GM21825 (cell line): ENCODE data around the gene ENOX1.
A peak's percentile ranks its signal among the peaks of the same experiment; 100 is the strongest.

Source experiments
- ATAC-seq: cut with Tn5 transposase; IDR thresholded peaks from one replicate; pipeline ENCODE4 v1.9.1; 2021; ENCODE audit warnings: mild to moderate bottlenecking, moderate library complexity; ENCODE audit not compliant: unreplicated experiment

ENOX1 gene

DNA sequence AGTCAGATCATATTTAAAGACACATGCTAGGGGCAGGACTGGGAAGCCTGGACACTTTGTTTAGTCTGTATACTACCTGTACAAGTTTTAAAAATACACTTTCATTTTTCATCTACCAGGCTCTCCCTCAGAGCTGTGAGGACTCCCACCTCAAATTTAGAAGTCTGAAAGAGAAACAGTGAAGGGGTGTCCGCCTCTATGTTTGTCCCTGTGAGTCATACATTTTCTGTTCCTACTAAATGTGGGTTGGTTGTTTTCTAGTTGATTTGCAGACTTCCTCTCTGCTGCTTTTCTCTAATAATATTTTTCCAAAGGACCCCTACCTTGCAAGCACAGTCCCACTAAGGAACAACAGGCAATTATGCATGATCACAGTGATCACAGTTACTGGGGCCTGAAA lies 110.5 kb downstream of the ENOX1 start:
- peak; percentile 95 for ATAC-seq

DNA sequence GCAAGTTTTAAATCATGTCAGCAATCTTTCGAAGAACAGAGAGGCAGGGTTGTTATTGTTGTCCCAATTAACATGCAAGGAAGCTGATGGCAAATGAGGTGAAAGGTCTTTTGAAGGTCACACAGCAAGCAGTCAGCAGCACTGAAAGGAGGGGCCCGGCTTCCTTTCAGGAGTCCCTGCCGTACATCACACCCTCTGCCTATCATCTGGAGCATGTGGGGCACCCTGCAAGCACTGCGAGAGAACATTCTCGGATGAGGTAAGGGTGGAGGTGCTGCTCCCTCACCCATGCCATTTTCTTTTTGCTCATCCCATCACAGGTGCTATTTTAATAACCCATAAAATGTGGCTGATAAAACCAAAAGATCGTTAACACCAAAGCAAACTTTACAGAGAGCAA lies 111.2 kb downstream of the ENOX1 start:
- ATAC-seq, result no peak

- ATAC-seq, result no peak
These were observed 116.8 kb downstream of the ENOX1 start for GRCh38 chr13:43669964-43670363.

DNA sequence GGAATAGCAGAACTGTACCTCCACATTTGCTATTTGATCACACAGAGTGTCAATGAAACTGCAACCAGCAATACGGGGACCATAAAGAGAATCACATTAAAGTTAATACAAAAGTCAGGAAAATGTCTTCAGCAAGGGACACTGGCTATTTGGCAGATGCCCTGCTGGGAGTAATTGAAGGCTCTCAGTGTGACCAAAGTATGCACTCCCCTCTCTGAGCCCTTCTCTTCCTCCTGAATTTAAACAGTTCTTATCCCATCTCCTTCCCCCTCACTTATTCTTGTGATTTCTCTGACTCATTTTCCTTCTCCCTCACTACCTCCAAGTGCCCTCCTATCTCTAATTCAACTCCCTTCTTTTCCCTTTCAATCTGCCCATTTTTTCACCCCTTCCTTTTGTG lies 117.7 kb downstream of the ENOX1 start:
- ATAC-seq, result no peak

DNA sequence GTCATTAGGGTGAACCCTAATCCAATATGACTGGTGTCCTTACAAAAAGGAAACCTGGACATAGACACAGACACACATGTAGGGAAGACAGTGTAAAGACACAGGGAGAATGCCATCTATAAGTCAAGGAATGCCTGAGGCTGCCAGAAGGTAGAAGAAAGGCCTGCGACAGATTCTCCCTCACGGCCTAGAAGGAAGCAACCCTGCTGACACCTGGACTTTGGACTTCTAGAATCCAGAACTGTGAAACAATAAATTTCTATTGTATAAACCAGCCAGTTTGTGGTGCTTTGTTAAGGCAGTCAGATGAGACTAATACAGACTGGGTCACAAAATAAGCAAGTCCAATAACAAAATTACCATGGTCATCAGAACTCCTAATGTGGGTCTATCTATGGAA lies 120.4 kb downstream of the ENOX1 start:
- ATAC-seq, result no peak

DNA sequence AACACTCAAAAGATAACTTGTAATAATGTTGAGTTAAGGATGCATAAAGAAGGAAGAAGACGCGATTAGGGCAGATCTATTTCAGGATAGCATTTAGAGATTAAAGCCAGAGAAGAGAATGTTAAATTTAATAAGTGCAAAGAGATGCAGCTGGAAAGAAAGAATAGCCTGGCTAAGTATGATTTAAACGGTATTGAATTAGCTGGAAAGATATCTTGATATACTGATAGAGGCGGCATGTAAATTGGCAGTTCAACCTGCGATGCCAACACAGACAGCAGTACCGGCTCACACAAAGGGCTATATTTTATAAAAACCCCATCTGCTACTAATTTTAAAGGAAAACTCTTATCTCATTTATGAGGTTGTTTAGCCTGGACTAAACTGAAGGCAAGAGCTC lies 121.4 kb downstream of the ENOX1 start:
- ATAC-seq, result no peak

DNA sequence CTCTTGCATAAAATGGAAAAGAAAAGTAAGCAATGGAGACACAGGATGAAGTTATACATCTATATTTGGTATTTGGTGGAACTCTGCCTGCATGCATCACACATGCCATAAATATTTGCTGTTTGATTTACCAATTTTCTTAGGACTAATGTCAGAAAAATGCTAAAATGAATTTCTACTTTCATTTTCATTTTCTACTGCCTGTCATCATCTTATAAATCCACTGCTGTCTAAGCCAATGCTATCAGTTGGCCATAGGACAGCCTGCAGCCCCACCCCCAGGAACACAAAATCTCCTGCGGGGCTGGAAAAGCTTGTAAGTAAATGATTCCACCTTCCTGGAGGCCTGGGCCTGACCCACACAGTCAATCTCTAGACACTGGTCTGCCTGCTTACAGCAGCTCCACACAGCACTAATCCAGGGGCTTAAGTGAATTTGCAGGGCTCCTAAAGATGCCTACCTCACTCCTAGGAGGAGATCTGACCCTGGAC lies 122.0 kb downstream of the ENOX1 start:
- ATAC-seq, result no peak

GRCh38 chr13:43663474-43664090 lies 123.2 kb downstream of the ENOX1 start:
- ATAC-seq, result no peak

- no peak for ATAC-seq
These were observed 123.8 kb downstream of the ENOX1 start for GRCh38 chr13:43662976-43663375.

DNA sequence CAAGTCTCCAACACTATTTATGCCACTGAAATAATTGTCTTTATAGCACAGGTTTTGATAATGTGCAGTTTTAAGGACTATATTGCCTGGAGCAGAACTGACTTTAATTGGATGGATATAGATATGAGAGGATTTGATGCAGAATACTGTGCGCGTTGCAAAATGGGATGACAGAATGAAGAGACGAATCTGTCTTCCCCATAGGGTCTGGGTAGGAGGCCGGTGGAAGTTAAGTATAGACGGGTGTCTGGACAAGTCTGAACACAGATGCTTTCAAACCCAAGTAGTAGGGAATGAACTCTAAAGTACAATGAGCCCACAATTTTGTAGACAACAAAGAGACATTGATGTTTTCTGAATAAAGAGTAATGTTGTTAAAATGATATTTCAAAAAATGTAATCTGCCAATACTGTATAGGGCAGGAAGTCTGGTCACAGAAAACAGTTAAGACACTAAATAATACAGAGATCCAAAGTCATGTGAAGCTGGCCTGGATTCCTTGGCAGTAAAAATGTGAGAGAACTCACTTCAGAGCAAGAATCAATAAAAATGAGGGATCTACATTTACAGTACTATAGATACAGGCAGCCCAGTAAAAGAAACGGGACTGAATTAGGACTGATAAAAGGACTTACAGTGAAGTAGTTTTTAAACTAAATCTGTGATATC lies 125.5 kb downstream of the ENOX1 start:
- ATAC-seq, result no peak

DNA sequence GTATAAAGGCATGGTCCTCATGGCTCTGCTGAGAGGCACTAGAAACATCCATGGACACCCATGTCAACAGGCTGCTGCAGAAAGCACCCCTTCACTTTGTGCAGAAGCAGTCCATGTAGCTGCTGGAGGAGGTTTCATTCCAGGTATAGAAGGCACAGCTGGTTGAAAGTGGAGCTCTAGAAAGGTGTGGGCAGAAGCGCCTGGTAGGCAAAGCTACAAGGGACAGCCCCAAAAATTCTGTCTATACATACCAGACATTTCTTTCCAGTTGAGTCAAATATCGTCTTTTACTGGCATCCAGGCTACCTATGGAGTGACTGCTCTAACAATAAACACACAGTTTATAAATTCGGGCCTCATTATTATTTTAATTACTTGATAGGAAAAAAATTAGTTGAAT lies 129.3 kb downstream of the ENOX1 start:
- no peak for ATAC-seq

GRCh38 chr13:43653980-43654379 lies 132.8 kb downstream of the ENOX1 start:
- ATAC-seq, result no peak

GRCh38 chr13:43653395-43653794 lies 133.4 kb downstream of the ENOX1 start:
- ATAC-seq, result no peak

DNA sequence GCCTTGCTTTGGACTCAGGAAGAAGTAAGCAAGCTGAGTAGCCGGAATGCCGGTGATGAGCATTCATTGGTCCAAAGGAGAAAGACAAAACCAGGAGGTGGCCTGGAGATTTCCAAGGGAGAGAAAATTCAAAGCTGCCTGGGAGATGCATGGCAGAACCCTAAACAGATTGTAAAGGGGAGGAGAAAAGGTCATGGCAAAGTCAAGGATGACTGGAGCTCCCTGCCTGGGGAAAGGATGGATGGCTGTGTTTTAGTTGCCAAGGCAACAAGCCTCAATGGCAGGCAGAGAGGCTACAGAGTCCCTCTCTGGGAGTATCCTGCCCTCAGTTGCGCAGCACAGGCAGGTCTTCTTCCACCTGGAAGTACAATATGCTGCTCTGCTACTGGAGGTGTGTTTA lies 134.0 kb downstream of the ENOX1 start:
- ATAC-seq, result no peak

- ATAC-seq, result no peak
These were observed 135.9 kb downstream of the ENOX1 start for GRCh38 chr13:43650882-43651281.

DNA sequence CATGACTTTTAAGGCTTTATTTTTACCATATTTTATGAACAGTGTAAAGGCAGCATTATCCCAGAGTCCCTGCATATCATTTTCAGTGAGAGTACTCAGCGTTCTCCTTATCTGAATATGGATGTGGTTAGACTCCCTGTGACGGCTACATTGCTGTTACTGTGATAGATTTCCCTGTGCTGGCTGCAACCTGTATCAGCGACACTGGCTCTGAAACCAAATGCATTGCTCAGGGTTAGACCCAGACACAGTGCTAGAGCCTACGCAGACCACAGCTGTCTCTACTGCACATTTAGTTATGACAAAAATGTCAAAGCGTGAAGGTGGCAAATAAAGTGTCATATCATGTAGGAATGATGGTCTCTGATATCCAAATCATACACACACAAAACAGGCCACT lies 138.0 kb downstream of the ENOX1 start:
- no peak for ATAC-seq

- ATAC-seq, result no peak
These were observed 139.3 kb downstream of the ENOX1 start for GRCh38 chr13:43647471-43647870.

DNA sequence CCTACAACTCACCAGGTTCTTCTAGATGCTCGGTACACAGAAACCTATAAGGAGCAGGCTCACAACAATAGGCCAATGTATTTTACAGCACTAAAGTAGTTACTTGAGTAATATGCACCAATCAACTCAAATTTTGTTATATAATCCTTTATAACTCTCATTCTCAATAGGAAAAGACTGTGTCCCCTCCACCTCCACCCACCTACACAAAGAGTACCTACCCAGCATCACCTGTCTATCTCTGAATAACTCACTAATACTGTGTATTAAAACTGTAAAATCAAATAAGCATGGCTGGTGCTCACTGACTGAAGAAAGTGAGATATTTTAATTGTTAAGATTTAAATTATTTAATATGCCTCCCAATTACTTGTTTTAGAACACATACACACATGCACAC lies 146.3 kb downstream of the ENOX1 start:
- ATAC-seq, result no peak

GRCh38 chr13:43631106-43631505 lies 155.7 kb downstream of the ENOX1 start:
- ATAC-seq, result no peak

DNA sequence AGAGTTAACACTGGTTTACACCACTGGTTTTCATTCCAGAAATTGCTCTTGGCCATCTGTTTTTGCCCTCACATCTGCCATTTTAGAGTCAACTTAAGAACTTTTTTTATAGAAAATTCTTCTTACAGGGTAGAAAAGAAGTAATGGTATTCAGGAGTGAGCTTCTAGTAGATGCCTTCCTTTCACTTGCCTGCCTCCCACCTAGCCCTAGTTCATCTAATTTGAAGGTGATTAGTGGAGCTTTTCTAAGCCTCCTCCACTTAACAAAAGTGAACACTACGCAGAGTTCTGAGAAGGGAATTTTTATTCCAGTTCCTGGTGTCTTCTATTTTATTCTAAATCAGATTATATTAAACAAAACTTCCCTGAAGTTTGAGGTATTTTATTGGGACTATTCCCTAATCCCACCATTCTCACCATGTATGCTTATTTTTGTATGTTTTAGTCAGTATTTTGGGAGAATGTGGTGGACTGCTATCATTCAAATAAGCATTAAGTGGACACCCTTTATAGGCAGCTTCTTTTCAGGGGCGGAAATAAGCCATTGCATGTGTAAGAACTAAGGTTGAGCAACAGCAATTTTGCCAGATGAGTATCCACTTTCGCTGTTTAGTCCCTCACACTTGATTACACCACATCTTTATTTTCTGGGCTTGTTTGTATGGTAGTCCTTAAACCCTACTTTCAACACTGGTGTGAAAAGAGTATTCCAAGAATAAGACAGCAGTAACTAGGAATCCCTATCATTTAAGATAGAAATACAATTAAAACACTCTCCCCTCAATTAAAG lies 156.9 kb downstream of the ENOX1 start:
- no peak for ATAC-seq

DNA sequence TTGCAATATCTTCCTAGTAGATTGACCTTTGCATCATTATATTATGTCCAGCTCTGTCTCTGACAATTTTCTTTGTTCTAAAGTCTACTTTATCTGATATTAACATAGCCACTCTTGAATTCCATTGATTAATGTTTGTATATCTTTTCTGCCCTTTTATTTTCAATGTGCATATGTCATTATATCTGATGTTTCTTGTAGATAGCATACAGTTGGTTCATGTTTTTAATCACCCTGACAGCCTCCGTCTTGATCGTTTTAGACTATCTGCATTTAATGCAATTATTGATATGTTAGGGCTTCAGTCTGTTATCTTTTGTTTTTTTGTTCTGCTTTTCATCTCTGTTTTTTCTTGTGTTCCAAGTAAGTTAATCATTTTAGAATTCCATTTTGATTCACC lies 159.8 kb downstream of the ENOX1 start:
- ATAC-seq, result no peak

- ATAC-seq, result no peak
These were observed 172.7 kb downstream of the ENOX1 start for GRCh38 chr13:43614063-43614462.
